Breast epithelium (tissue), 3 donors: Measurements from ENCODE around the gene CCDC57.

ENCODE experiments used
- POLR2A ChIP-seq: fragments of 450-650 bp; IDR thresholded peaks from one replicate; pipeline ENCODE4 v1.6.1; 2016; ENCODE audit warnings: antibody characterized with exemption, mild to moderate bottlenecking, moderate library complexity
- TF ChIP-seq, protein P1 (sequence below), 3 donors: fragments of 450-650 bp; IDR thresholded peaks; one replicate each; pipeline ENCODE4 v1.5.1; 2016 to 2017; ENCODE audit warnings: antibody characterized with exemption in 3 of 3, mild to moderate bottlenecking in 3 of 3, moderate library complexity in 3 of 3

DNA sequence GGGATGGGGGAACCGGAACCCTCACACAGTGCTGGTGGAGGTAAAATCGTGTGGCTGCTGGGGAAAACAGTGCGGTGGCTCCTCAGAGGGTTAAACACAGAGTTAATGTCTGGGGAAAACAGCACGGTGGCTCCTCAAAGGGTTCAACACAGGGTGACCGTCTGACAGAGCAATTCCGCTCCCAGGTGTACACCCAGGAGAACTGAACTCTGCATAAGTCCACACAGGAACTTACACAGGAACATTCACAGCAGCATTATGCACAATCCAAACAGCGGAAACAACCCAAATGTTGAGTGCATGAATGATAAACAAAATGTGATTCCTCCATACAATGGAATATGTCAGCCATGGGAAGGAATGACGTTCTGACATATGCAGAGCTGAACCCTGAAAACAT is 51.4 kb downstream of the CCDC57 start:
- TF ChIP-seq, protein P1, sequence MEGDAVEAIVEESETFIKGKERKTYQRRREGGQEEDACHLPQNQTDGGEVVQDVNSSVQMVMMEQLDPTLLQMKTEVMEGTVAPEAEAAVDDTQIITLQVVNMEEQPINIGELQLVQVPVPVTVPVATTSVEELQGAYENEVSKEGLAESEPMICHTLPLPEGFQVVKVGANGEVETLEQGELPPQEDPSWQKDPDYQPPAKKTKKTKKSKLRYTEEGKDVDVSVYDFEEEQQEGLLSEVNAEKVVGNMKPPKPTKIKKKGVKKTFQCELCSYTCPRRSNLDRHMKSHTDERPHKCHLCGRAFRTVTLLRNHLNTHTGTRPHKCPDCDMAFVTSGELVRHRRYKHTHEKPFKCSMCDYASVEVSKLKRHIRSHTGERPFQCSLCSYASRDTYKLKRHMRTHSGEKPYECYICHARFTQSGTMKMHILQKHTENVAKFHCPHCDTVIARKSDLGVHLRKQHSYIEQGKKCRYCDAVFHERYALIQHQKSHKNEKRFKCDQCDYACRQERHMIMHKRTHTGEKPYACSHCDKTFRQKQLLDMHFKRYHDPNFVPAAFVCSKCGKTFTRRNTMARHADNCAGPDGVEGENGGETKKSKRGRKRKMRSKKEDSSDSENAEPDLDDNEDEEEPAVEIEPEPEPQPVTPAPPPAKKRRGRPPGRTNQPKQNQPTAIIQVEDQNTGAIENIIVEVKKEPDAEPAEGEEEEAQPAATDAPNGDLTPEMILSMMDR (IDR thresholded peaks at IDR 0.05), result no peak
- no peak for TF ChIP-seq POLR2A
